H1 (cell line): Measurements from ENCODE around the gene FAN1. TPM values are rescaled to one million over a fixed set of nuclear protein-coding genes. Genes with fewer than 3 reads are reported as not detected.

ENCODE experiments used
- BACH1 ChIP-seq: IDR thresholded peaks from 2 replicates; pipeline ENCODE4 v1.6.1; 2012; ENCODE audit warnings: low read length, improper control_type of control experiment
- NANOG ChIP-seq: IDR thresholded peaks from 2 replicates; pipeline ENCODE4 v1.6.1; 2011; ENCODE audit warnings: low read length, low read depth, mild to moderate bottlenecking, inconsistent platforms; ENCODE audit not compliant: insufficient read depth, poor library complexity, severe bottlenecking
- SP4 ChIP-seq: IDR thresholded peaks from 2 replicates; pipeline ENCODE4 v1.6.1; 2012; ENCODE audit warnings: low read length, inconsistent platforms
- polyA plus RNA-seq, 7 experiments: library from polyadenylated mRNA; depleted of rRNA in 3 of 7; stranded (reverse) in 5 of 7; unstranded in 2 of 7; fragments of >200 nt in 5 of 7; fragments of 200-250 nt in 2 of 7; gene quantifications; 1 replicate in 5 of 7; 2 replicates in 1 of 7; 4 replicates in 1 of 7; pipeline versions ENCODE4 v1.2.1 to v1.2.3, GENCODE V29; 2011 to 2013; ENCODE audit warnings: missing spikeins in 2 of 7, mixed read lengths in 2 of 7
- total RNA-seq: library from RNA; stranded (reverse); fragmentation: NEBNext Ultra II Directional; extraction: Animal tissue kit (Norgen Biotek cat#: 25700); gene quantifications from 2 replicates; pipeline ENCODE4 v1.2.1, GENCODE V29; 2021
- TF ChIP-seq, protein P1 (sequence below): IDR thresholded peaks from 2 replicates; pipeline ENCODE4 v1.6.1; 2012; ENCODE audit warnings: inconsistent platforms
- TF ChIP-seq, protein P2 (sequence below): IDR thresholded peaks from 2 replicates; pipeline ENCODE4 v1.6.1; 2012; ENCODE audit warnings: inconsistent platforms

The FAN1 gene
- total and polyA plus RNA-seq, 2 of the 8 experiments (the other 6 are each of a cell fraction or from before 2014, with no cell fraction given): 8.6 to 24.9 TPM

DNA sequence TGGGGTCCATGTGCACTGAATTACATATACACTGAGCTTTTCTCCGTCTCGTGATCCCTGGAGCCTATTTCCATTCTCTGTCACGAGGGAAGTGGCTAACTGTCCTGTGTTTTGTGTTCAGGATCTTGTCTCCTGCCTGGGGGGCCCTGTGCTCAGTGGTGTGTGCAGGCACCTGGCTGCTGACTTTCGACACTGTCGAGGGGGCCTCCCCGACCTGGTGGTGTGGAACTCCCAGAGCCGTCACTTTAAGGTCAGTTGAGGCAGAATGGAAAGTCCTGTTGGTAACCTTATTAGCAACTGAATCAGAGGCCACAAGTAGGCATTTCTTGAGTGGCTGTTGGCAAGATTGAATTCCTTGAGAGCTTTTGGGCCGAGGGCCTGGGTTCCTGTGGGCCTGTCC lies 26.7 kb downstream of the FAN1 start (continued):
- TF ChIP-seq, protein P1, sequence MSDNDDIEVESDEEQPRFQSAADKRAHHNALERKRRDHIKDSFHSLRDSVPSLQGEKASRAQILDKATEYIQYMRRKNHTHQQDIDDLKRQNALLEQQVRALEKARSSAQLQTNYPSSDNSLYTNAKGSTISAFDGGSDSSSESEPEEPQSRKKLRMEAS: no peak
- TF ChIP-seq SP4 (no peak), BACH1 (no peak), NANOG (no peak)
- TF ChIP-seq, protein P2, sequence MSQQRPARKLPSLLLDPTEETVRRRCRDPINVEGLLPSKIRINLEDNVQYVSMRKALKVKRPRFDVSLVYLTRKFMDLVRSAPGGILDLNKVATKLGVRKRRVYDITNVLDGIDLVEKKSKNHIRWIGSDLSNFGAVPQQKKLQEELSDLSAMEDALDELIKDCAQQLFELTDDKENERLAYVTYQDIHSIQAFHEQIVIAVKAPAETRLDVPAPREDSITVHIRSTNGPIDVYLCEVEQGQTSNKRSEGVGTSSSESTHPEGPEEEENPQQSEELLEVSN: no peak
